Right lobe of liver (tissue), 6 donors: ENCODE results near the gene CHMP4B. TPM values are rescaled to one million over a fixed set of nuclear protein-coding genes. Genes with fewer than 3 reads are reported as not detected.

Source experiments
- ATAC-seq, 4 donors: fragments of 200-7000 bp; cut with Tn5 transposase; one replicate each; pipeline ENCODE4 v1.9.1; 2020; ENCODE audit warnings: mild to moderate bottlenecking in 4 of 4, moderate library complexity in 4 of 4
- DNase-seq, 3 donors: peaks; one replicate each; pipeline ENCODE4 v3.0.0-alpha.2; 2020
- H3K27ac ChIP-seq, 3 donors: fragments of 200-600 bp; one replicate each; pipeline ENCODE4 v1.8.0; 2022
- H3K27me3 ChIP-seq, 2 donors: fragments of 200-600 bp; one replicate each; pipeline ENCODE4 v1.8.0; 2022
- H3K36me3 ChIP-seq, 4 donors: fragments of 200-600 bp; sonication (generic) in 1 of 4; one replicate each; pipeline versions ENCODE4 v1.5.1 to v1.8.0; 2017 to 2022; ENCODE audit warnings: control low read depth in 1 of 4
- H3K4me1 ChIP-seq, 4 donors: fragments of 200-600 bp; sonication (generic) in 1 of 4; one replicate each; pipeline versions ENCODE4 v1.5.1 to v1.8.0; 2017 to 2022; ENCODE audit warnings: control low read depth in 1 of 4
- H3K4me3 ChIP-seq, 3 donors: fragments of 200-600 bp; one replicate each; pipeline ENCODE4 v1.8.0; 2022
- H3K9me3 ChIP-seq, 4 donors: fragments of 200-600 bp; sonication (generic) in 1 of 4; one replicate each; pipeline versions ENCODE4 v1.5.1 to v1.8.0; 2017 to 2022; ENCODE audit warnings: control low read depth in 1 of 4
- POLR2A ChIP-seq: fragments of 450-650 bp; IDR thresholded peaks from one replicate; pipeline ENCODE4 v1.6.1; 2017; ENCODE audit warnings: antibody characterized with exemption, mild to moderate bottlenecking
- WGBS: methylation state at CpG from one replicate; pipeline ENCODE4 v1.1.6; 2018; ENCODE audit warnings: low coverage, low lambda C conversion rate; ENCODE audit not compliant: insufficient coverage; ENCODE audit errors: missing lambda C conversion rate; 5-methylcytosine and 5-hydroxymethylcytosine counted together
- intact Hi-C, 2 donors: fragments of 100-400 bp; cut with DNase I; formaldehyde crosslinking; loops; one replicate each; pipeline versions ENCODE4 v1.11.2 to v1.14.1; 2022
- total RNA-seq, 6 experiments: library from RNA; depleted of rRNA in 2 of 6; stranded (reverse); fragments of >200 nt in 2 of 6; fragmentation: NEBNext Ultra II Directional in 3 of 6; extraction: Animal tissue kit (Norgen Biotek cat#: 25700) in 3 of 6; gene quantifications; one replicate each; pipeline versions ENCODE4 v1.1.0 to v1.2.4, GENCODE V29; 2016 to 2023
- TF ChIP-seq, protein P1 (sequence below), 4 donors: fragments of 200-600 bp in 3 of 4; fragments of 450-650 bp in 1 of 4; IDR thresholded peaks; one replicate each; pipeline versions ENCODE4 v1.5.1 to v1.8.0; 2016 to 2022; ENCODE audit warnings: antibody characterized with exemption in 4 of 4, mild to moderate bottlenecking in 2 of 4
- donor health status: DM: no; HTN: yes; CAD: no.
- donor health status: DM: no; HTN: no; CAD: no.
- donor health status: DM: no; HTN: no; CAD: no.
- donor health status: DM: no; HTN: yes; CAD: no.
- donor health status: DM: no; HTN: yes; CAD: no.

Gene CHMP4B
- total RNA-seq, 6 experiments from 2014 or later: 21.0 to 40.8 (median 28.3) TPM

DNA sequence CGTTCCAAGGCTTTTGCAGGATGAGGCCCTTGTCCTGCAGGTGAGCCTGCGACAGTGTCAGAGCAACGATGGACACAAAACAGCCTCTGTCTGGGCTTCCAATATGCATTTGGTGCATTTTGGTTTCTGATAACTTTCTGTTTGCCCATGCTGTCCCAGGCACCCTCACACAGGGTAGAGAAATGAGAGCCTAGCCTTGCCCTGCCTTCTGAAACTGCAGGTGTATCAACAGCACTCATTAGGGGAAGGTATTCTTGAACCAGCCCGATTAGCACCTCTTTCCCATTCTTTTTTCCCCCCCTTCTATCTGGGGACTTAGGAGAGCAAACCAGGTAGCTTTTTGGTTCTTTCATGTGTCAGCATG lies 30.3 kb downstream of the CHMP4B start:
- Histone ChIP-seq H3K4me1 (peaks cover 0 to 78% (median 25%) of the 10 kb centered on the region in 4 donors), H3K4me3 (no peak overlapping the region), H3K9me3 (no peaks in the 10 kb centered on the region), H3K27ac (peak overlapping the region in 1 of 3 donors; percentile 57), H3K36me3 (no peaks in the 10 kb centered on the region), H3K27me3 (no peaks in the 10 kb centered on the region)
- TF ChIP-seq, protein P1, sequence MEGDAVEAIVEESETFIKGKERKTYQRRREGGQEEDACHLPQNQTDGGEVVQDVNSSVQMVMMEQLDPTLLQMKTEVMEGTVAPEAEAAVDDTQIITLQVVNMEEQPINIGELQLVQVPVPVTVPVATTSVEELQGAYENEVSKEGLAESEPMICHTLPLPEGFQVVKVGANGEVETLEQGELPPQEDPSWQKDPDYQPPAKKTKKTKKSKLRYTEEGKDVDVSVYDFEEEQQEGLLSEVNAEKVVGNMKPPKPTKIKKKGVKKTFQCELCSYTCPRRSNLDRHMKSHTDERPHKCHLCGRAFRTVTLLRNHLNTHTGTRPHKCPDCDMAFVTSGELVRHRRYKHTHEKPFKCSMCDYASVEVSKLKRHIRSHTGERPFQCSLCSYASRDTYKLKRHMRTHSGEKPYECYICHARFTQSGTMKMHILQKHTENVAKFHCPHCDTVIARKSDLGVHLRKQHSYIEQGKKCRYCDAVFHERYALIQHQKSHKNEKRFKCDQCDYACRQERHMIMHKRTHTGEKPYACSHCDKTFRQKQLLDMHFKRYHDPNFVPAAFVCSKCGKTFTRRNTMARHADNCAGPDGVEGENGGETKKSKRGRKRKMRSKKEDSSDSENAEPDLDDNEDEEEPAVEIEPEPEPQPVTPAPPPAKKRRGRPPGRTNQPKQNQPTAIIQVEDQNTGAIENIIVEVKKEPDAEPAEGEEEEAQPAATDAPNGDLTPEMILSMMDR (IDR thresholded peaks at IDR 0.05): no peak
- no peak for TF ChIP-seq POLR2A
- 83% methylated on average over 1 of the region's 4 CpGs for WGBS
- no peak for DNase-seq
- intact Hi-C loops: no loop called here
- no peak for ATAC-seq

DNA sequence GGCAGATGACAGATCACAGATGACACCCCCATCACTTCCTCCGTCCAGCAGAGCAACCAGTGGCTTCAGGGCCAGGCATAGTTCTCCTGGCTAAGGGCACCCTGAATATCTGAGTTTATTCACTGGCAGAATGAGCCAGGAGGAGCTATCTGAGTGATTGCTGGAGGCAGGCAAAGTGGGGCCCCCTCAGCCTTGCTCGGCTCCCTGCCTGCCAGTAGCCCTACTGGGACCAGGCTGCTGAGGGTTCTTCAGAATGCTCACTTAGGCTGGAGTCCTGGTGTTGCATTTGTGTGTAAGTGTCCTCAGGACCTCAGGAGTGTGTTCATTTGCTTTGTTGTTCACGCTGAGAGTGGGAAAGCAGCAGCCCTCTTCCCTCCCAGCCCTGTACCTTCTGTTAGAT lies 31.2 kb downstream of the CHMP4B start:
- no CpG with 5 or more reads among the region's 3 CpGs for WGBS
- no peak for ATAC-seq
- Histone ChIP-seq H3K4me3 (no peak overlapping the region), H3K4me1 (peaks cover 0 to 71% (median 21%) of the 10 kb centered on the region in 4 donors), H3K9me3 (no peaks in the 10 kb centered on the region), H3K27me3 (no peaks in the 10 kb centered on the region), H3K36me3 (no peaks in the 10 kb centered on the region), H3K27ac (peak overlapping the region in 1 of 3 donors; percentile 47)
- no peak for DNase-seq
- intact Hi-C loops: no loop called here
- TF ChIP-seq, protein P1 (IDR thresholded peaks at IDR 0.05): no peak
- no peak for TF ChIP-seq POLR2A

DNA sequence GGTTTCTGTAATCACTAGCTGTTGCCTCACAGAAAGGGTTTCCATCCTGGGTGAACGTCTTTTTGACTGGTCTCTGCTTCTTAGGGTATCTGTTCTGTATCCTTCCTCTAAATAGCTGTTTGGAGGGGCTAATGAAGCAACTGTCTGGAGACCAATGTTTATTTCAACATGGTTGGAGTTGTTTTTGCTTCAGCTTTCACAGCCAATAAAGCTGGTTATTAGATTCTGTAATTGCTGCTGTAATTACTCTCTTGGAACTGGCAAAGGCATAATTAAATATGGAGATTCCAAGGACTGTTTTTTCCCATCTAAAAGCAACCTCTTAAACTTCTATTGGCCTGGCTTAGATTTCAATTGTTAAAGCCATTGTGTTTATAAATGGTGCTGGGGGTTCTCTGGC lies 31.9 kb downstream of the CHMP4B start:
- no peaks in the 10 kb centered on the region for H3K27me3 ChIP-seq
- no peaks in the 10 kb centered on the region for H3K9me3 ChIP-seq
- 23% methylated on average over 1 of the region's 1 CpG for WGBS
- H3K36me3 ChIP-seq: no peaks in the 10 kb centered on the region
- TF ChIP-seq, protein P1 (IDR thresholded peaks at IDR 0.05): no peak
- TF ChIP-seq POLR2A: no peak
- H3K4me3 ChIP-seq: no peak overlapping the region
- ATAC-seq (no peak), DNase-seq (no peak)
- peaks cover 0 to 64% (median 18%) of the 10 kb centered on the region in 4 donors for H3K4me1 ChIP-seq
- peak overlapping the region in 1 of 3 donors; percentile 47 for H3K27ac ChIP-seq
- intact Hi-C loops: no loop called here

- intact Hi-C loops: no loop called here
- Histone ChIP-seq H3K27me3 (no peaks in the 10 kb centered on the region), H3K9me3 (no peaks in the 10 kb centered on the region), H3K4me3 (no peak overlapping the region), H3K4me1 (peaks cover 0 to 56% (median 14%) of the 10 kb centered on the region in 4 donors), H3K27ac (peak overlapping the region in 1 of 3 donors; percentile 47), H3K36me3 (no peaks in the 10 kb centered on the region)
- DNase-seq (no peak), ATAC-seq (peak; percentile 24 to 51 (median 42))
- no peak for TF ChIP-seq POLR2A
- TF ChIP-seq, protein P1 (IDR thresholded peaks at IDR 0.05): no peak
- WGBS: 17% methylated on average over 4 of the region's 4 CpGs
These were observed 32.7 kb downstream of the CHMP4B start for GRCh38 chr20:33843854-33844253.
